Right atrium auricular region (tissue), 2 donors: Measurements from ENCODE around the gene BRCA1. TPM values are rescaled to one million over a fixed set of nuclear protein-coding genes. Genes with fewer than 3 reads are reported as not detected.

Source experiments
- DNase-seq: peaks from one replicate; pipeline ENCODE4 v3.0.0-alpha.2; 2019; ENCODE audit warnings: low spot score
- H3K27ac ChIP-seq, 2 donors: fragments of 200-600 bp; sonication (generic); 1 replicate in 1 of 2; 2 replicates in 1 of 2; pipeline ENCODE4 v1.5.1; 2016 to 2019
- H3K27me3 ChIP-seq, 2 donors: fragments of 200-600 bp; sonication (generic); one replicate each; pipeline versions ENCODE4 v1.5.1 to v1.6.0; 2017 to 2019
- H3K36me3 ChIP-seq: fragments of 200-600 bp; sonication (generic); one replicate; pipeline ENCODE4 v1.5.1; 2016
- H3K4me1 ChIP-seq, 2 donors: fragments of 200-600 bp; sonication (generic); one replicate each; pipeline versions ENCODE4 v1.5.1 to v1.6.0; 2017 to 2019
- H3K4me3 ChIP-seq, 2 donors: fragments of 200-600 bp; sonication (generic); 1 replicate in 1 of 2; 2 replicates in 1 of 2; pipeline ENCODE4 v1.5.1; 2017 to 2019; ENCODE audit warnings: mild to moderate bottlenecking in 1 of 2, moderate library complexity in 1 of 2
- H3K9me3 ChIP-seq, 2 donors: fragments of 200-600 bp; sonication (generic); one replicate each; pipeline ENCODE4 v1.5.1; 2019
- CTCF ChIP-seq, 2 donors: fragments of 200-600 bp; sonication (generic); IDR thresholded peaks; one replicate each; pipeline ENCODE4 v1.5.1; 2019; ENCODE audit warnings: antibody characterized with exemption in 2 of 2
- total RNA-seq, 2 donors: library from RNA; depleted of rRNA; stranded (reverse); fragments of >200 nt; gene quantifications; one replicate each; pipeline ENCODE4 v1.1.0, GENCODE V29; 2016

Gene BRCA1
- total RNA-seq, 2 donors from 2014 or later, result 5.4 to 8.4 TPM

- H3K4me3 ChIP-seq, result peak overlapping the region; percentile 50 to 75
- H3K27ac ChIP-seq, result peak overlapping the region; percentile 62 to 74
- no peaks in the 10 kb centered on the region for H3K36me3 ChIP-seq
- TF ChIP-seq CTCF (IDR thresholded peaks at IDR 0.05), result no peak
- H3K4me1 ChIP-seq, result peaks cover 0 to 19% of the 10 kb centered on the region in 2 donors
- no peaks in the 10 kb centered on the region for H3K27me3 ChIP-seq
- no peak for DNase-seq
- H3K9me3 ChIP-seq, result no peaks in the 10 kb centered on the region
These were observed 1.1 kb upstream of the BRCA1 start for GRCh38 chr17:43125967-43126910.

GRCh38 chr17:43118679-43119615 lies 6.2 kb downstream of the BRCA1 start:
- Histone ChIP-seq H3K4me1 (no peaks in the 10 kb centered on the region), H3K27ac (no peak overlapping the region), H3K27me3 (no peaks in the 10 kb centered on the region), H3K36me3 (no peaks in the 10 kb centered on the region), H3K4me3 (no peak overlapping the region), H3K9me3 (no peaks in the 10 kb centered on the region)
- TF ChIP-seq CTCF (IDR thresholded peaks at IDR 0.05), result no peak
- no peak for DNase-seq

GRCh38 chr17:43114151-43114552 lies 11.0 kb downstream of the BRCA1 start:
- no peak overlapping the region for H3K4me3 ChIP-seq
- no peak overlapping the region for H3K27ac ChIP-seq
- H3K4me1 ChIP-seq, result no peaks in the 10 kb centered on the region
- H3K36me3 ChIP-seq, result no peaks in the 10 kb centered on the region
- no peaks in the 10 kb centered on the region for H3K9me3 ChIP-seq
- no peak for TF ChIP-seq CTCF (IDR thresholded peaks at IDR 0.05)
- no peak for DNase-seq
- no peaks in the 10 kb centered on the region for H3K27me3 ChIP-seq

GRCh38 chr17:43106552-43106951 lies 18.6 kb downstream of the BRCA1 start:
- Histone ChIP-seq H3K4me1 (no peaks in the 10 kb centered on the region), H3K27me3 (no peaks in the 10 kb centered on the region), H3K36me3 (no peaks in the 10 kb centered on the region), H3K27ac (no peak overlapping the region), H3K9me3 (no peaks in the 10 kb centered on the region), H3K4me3 (no peak overlapping the region)
- DNase-seq, result no peak
- no peak for TF ChIP-seq CTCF (IDR thresholded peaks at IDR 0.05)

- Histone ChIP-seq H3K4me1 (no peaks in the 10 kb centered on the region), H3K27me3 (no peaks in the 10 kb centered on the region), H3K27ac (no peak overlapping the region), H3K9me3 (no peaks in the 10 kb centered on the region), H3K4me3 (no peak overlapping the region), H3K36me3 (no peaks in the 10 kb centered on the region)
- no peak for DNase-seq
- no peak for TF ChIP-seq CTCF (IDR thresholded peaks at IDR 0.05)
These were observed 20.0 kb downstream of the BRCA1 start for GRCh38 chr17:43105146-43105545.
